ENCODE results near the gene TOGARAM2. TPM values are rescaled to one million over a fixed set of nuclear protein-coding genes. Genes with fewer than 3 reads are reported as not detected.

The TOGARAM2 gene
- total and polyA plus RNA-seq, 2 experiments from 2014 or later, result 1.8 TPM

- H3F3A ChIP-seq (replicated peaks; ENCODE audit: low read depth), result no peaks in the 10 kb centered on the region
- Mint-ChIP-seq H3K4me3 (no peak overlapping the region), H3K9me3 (no peaks in the 10 kb centered on the region; the same call in 2 of the 3 replicates), H3K27ac (no peak overlapping the region), H3K4me1 (peaks cover 5% of the 10 kb centered on the region; the same call in 2 of the 3 replicates), H3K27me3 (ENCODE audit: insufficient read depth, low read depth, poor library complexity) (peaks cover 10% of the 10 kb centered on the region), H3K36me3 (ENCODE audit: low read depth) (no peaks in the 10 kb centered on the region)
- H3K4me2 ChIP-seq, result no peak overlapping the region
- no peaks in the 10 kb centered on the region for H4K20me1 ChIP-seq (replicated peaks; ENCODE audit: insufficient read depth)
- H3K36me3 ChIP-seq (ENCODE audit: insufficient read depth), result no peaks in the 10 kb centered on the region
- TF ChIP-seq ZNF331 (CRISPR knock-in tag; IDR thresholded peaks at IDR 0.05; ENCODE audit: low read depth) (no peak), ETS1 (IDR thresholded peaks at IDR 0.05) (no peak), EZH2 (IDR thresholded peaks at IDR 0.05; ENCODE audit: low read depth, unreplicated experiment) (no peak), ZNF462 (CRISPR knock-in tag; IDR thresholded peaks at IDR 0.05) (no peak), STAT1 (IDR thresholded peaks at IDR 0.05; ENCODE audit: unreplicated experiment) (no peak), EZH2phosphoT487 (IDR thresholded peaks at IDR 0.05; ENCODE audit: unreplicated experiment) (no peak), ZNF114 (CRISPR knock-in tag; IDR thresholded peaks at IDR 0.05) (no peak), POLR2AphosphoS5 (IDR thresholded peaks at IDR 0.05; ENCODE audit: low read depth) (no peak), REST (IDR thresholded peaks at IDR 0.05; ENCODE audit: unreplicated experiment) (no peak), CTCF (conservative IDR thresholded peaks at IDR 0.05; ENCODE audit: low read depth in 2 of 2) (no peak)
- H2AFZ ChIP-seq, result 0 out of 2 replicates have a peak overlapping the region, but pooled peaks have one; percentile 5
- no peaks in the 10 kb centered on the region; the same call in 1 of the 2 replicates for H3K4me1 ChIP-seq (ENCODE audit: insufficient read depth)
- H3K79me2 ChIP-seq (replicated peaks; ENCODE audit: insufficient read depth), result no peaks in the 10 kb centered on the region
- no peaks in the 10 kb centered on the region for H3K27me3 ChIP-seq (ENCODE audit: insufficient read depth)
- H3K27ac ChIP-seq (ENCODE audit: low read depth), result no peak overlapping the region
- DNase-seq (ENCODE audit: low spot score), result no peak
- no peak for ATAC-seq
- H3K9me2 ChIP-seq (ENCODE audit: insufficient read depth), result no peaks in the 10 kb centered on the region
- H3K4me3 ChIP-seq, result no peak overlapping the region
These were observed 16.2 kb downstream of the TOGARAM2 start for GRCh38 chr2:28997237-28997846.

Measured in GM23338 (cell line).